Left lung (tissue), 10 donors: ENCODE results near the gene TFB2M. TPM values are rescaled to one million over a fixed set of nuclear protein-coding genes. Genes with fewer than 3 reads are reported as not detected.
"Not testable (repeated sequence)": the region's sequence is repeated elsewhere in the genome, so short reads cannot be mapped to it uniquely, and the experiment has no call there.

Experiments
- ATAC-seq: fragments of 200-7000 bp; cut with Tn5 transposase; one replicate; pipeline ENCODE4 v1.9.1; 2020; ENCODE audit warnings: moderate library complexity
- DNase-seq, 4 donors: peaks; one replicate each; pipeline ENCODE4 v3.0.0-alpha.2; 2013 to 2020
- H3K27ac ChIP-seq, 2 donors: fragments of 200-600 bp; sonication (generic) in 1 of 2; one replicate each; pipeline versions ENCODE4 v1.5.0 to v1.8.0; 2020 to 2021
- H3K27me3 ChIP-seq, 2 donors: fragments of 200-600 bp; sonication (generic) in 1 of 2; one replicate each; pipeline versions ENCODE4 v1.5.0 to v1.8.0; 2020 to 2021
- H3K36me3 ChIP-seq, 2 donors: fragments of 200-600 bp; sonication (generic) in 1 of 2; one replicate each; pipeline versions ENCODE4 v1.5.0 to v1.8.0; 2020 to 2021
- H3K4me1 ChIP-seq, 2 donors: fragments of 200-600 bp; one replicate each; pipeline ENCODE4 v1.8.0; 2021
- H3K4me3 ChIP-seq, 2 donors: fragments of 200-600 bp; sonication (generic) in 1 of 2; one replicate each; pipeline versions ENCODE4 v1.5.0 to v1.8.0; 2020 to 2021; ENCODE audit warnings: mild to moderate bottlenecking in 1 of 2
- H3K9me3 ChIP-seq, 2 donors: fragments of 200-600 bp; sonication (generic) in 1 of 2; one replicate each; pipeline versions ENCODE4 v1.5.0 to v1.8.0; 2020 to 2021
- intact Hi-C, 2 donors: fragments of 100-400 bp; cut with DNase I; formaldehyde crosslinking; loops; one replicate each; pipeline versions ENCODE4 v1.11.2 to v1.14.2; 2022
- polyA plus RNA-seq, 6 donors: library from polyadenylated mRNA; unstranded; fragments of 120-200 nt; gene quantifications; one replicate each; pipeline ENCODE4 v1.2.1, GENCODE V29; 2013; ENCODE audit not compliant: insufficient read length in 6 of 6
- total RNA-seq, 2 donors: library from RNA; stranded (reverse); fragmentation: NEBNext Ultra II Directional; extraction: Animal tissue kit (Norgen Biotek cat#: 25700); gene quantifications; one replicate each; pipeline ENCODE4 v1.2.1, GENCODE V29; 2021
- TF ChIP-seq, protein P1 (sequence below), 2 donors: fragments of 200-600 bp; sonication (generic) in 1 of 2; IDR thresholded peaks; one replicate each; pipeline versions ENCODE4 v1.5.0 to v1.8.0; 2021; ENCODE audit warnings: antibody characterized with exemption in 2 of 2
- donor health status: DM: no; HTN: yes; CAD: no.
- donor health status: DM: no; HTN: no; CAD: no.

TFB2M gene
- total and polyA plus RNA-seq, 8 donors, result 8.8 to 17.5 (median 16.6) TPM

DNA sequence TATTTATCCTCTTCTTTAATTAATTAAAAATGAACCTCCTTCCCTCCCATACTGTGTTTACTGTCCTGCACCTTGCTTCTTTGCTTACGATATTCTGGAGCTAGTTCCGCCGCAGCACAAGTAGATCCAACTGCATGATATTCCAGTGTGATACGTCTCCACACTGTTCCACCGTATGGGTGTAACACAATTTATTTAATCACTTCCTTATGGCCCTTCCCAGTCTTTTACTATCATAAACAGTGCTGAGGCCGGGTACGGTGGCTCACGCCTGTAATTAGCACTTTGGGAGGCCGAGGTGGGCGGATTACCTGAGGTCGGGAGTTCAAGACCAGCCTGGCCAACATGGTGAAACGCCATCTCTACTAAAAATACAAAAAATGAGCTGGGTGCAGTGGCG lies 25.9 kb upstream of the TFB2M start:
- no peak overlapping the region for H3K4me3 ChIP-seq
- ATAC-seq (no peak), DNase-seq (no peak)
- H3K36me3 ChIP-seq, result peaks cover 0 to 10% of the 10 kb centered on the region in 2 donors
- H3K27me3 ChIP-seq, result no peaks in the 10 kb centered on the region
- intact Hi-C loops, result no loop called here
- H3K4me1 ChIP-seq, result peaks cover 0 to 17% of the 10 kb centered on the region in 2 donors
- TF ChIP-seq, protein P1, sequence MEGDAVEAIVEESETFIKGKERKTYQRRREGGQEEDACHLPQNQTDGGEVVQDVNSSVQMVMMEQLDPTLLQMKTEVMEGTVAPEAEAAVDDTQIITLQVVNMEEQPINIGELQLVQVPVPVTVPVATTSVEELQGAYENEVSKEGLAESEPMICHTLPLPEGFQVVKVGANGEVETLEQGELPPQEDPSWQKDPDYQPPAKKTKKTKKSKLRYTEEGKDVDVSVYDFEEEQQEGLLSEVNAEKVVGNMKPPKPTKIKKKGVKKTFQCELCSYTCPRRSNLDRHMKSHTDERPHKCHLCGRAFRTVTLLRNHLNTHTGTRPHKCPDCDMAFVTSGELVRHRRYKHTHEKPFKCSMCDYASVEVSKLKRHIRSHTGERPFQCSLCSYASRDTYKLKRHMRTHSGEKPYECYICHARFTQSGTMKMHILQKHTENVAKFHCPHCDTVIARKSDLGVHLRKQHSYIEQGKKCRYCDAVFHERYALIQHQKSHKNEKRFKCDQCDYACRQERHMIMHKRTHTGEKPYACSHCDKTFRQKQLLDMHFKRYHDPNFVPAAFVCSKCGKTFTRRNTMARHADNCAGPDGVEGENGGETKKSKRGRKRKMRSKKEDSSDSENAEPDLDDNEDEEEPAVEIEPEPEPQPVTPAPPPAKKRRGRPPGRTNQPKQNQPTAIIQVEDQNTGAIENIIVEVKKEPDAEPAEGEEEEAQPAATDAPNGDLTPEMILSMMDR (IDR thresholded peaks at IDR 0.05), result no peak
- no peak overlapping the region for H3K27ac ChIP-seq
- peaks cover 0 to 4% of the 10 kb centered on the region in 2 donors for H3K9me3 ChIP-seq

DNA sequence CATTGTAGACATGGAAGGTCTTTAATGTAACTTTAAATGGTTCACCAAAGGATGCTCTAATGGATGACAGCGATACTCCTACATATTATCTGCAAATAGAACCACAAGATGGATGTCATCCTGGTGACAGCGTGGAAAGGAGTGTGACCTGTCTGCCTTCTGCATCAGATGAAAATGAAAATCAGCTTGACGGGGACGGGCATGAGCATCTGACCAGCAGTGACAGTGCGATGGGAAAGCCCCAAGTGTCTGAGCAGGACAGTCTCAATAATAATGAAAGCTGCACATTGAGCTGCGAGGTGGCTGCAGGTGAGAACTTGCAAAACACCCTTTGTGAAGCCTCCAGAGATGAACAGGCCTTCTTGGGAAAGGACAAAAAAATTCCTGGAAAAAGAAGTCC lies 25.4 kb upstream of the TFB2M start:
- TF ChIP-seq, protein P1 (IDR thresholded peaks at IDR 0.05), result no peak
- no peak for ATAC-seq
- intact Hi-C loops, result no loop called here
- H3K36me3 ChIP-seq, result peaks cover 0 to 10% of the 10 kb centered on the region in 2 donors
- H3K9me3 ChIP-seq, result peaks cover 0 to 4% of the 10 kb centered on the region in 2 donors
- H3K27me3 ChIP-seq, result no peaks in the 10 kb centered on the region
- no peak overlapping the region for H3K4me3 ChIP-seq
- no peak overlapping the region for H3K27ac ChIP-seq
- H3K4me1 ChIP-seq, result peaks cover 0 to 20% of the 10 kb centered on the region in 2 donors
- no peak for DNase-seq

DNA sequence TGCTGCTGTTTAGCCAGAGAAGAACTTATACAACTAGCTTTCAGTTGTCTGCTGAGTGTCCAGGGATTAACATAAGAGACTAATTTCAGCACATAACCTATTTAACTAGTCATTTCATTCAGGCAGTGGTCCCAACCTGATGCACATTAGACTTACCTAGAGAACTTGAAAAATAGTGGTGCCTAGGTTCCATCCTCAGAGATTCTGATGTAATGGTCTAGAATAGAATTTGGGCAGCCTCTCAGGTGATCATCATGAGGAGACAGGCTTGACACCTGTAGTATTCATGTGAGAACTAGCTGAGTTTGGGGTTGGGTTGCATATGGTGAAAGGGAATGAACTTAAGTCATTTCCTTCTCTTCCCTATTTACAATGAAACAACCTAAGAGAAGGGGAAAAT lies 25.0 kb upstream of the TFB2M start:
- Histone ChIP-seq H3K4me3 (no peak overlapping the region), H3K9me3 (peaks cover 0 to 4% of the 10 kb centered on the region in 2 donors), H3K27me3 (no peaks in the 10 kb centered on the region), H3K36me3 (peaks cover 0 to 10% of the 10 kb centered on the region in 2 donors), H3K27ac (no peak overlapping the region), H3K4me1 (peaks cover 0 to 20% of the 10 kb centered on the region in 2 donors)
- intact Hi-C loops, result no loop called here
- DNase-seq, result no peak
- TF ChIP-seq, protein P1 (IDR thresholded peaks at IDR 0.05), result no peak
- no peak for ATAC-seq

DNA sequence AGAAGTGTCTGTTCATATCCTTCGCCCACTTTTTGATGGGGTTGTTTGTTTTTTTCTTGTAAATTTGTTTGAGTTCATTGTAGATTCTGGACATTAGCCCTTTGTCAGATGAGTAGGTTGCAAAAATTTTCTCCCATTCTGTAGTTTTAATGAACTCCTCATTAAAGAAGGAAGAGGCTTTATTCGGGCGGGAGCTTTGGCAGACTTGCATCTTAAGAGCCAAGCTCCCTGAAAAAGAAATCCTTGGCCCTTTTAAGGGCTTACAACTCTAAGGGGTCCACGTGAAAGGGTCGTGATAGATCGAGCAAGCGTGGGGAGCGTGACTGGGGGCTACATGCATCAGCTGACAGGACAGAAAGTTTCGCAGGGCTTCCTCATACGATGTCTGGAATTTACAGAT lies 23.9 kb upstream of the TFB2M start:
- H3K4me3 ChIP-seq, intact Hi-C loops, H3K27ac ChIP-seq, DNase-seq, H3K27me3 ChIP-seq, ATAC-seq, H3K9me3 ChIP-seq: not testable (repeated sequence)
- peaks cover 0 to 10% of the 10 kb centered on the region in 2 donors for H3K36me3 ChIP-seq
- peaks cover 4 to 23% of the 10 kb centered on the region in 2 donors for H3K4me1 ChIP-seq

DNA sequence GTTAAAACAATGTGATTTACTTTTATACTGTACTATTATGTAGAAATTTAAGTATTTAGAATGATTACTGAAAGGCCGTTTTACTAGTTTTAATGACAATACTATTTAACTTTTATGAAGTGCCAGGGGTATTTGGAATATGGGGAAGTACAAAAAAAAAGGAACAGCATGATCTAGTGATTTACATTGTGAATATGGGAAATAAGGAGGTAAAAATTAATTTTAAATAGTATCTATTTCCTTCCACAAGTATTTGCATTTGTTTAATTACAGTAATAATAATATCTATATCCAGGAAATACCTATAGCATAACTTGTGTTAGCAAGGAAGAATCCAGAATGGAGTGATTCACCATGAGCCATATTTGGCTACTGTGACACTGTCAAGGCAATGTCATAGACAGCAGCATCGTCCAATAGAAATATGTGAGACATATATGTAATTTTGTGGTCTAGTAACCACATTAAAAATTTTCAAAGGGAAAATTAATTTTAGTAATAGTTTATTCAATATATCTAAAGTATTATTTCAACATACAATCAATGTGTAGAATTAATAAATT lies 22.2 kb upstream of the TFB2M start:
- H3K9me3 ChIP-seq, result peaks cover 0 to 4% of the 10 kb centered on the region in 2 donors
- no peak overlapping the region for H3K4me3 ChIP-seq
- peaks cover 0 to 10% of the 10 kb centered on the region in 2 donors for H3K36me3 ChIP-seq
- H3K27ac ChIP-seq, result peak overlapping the region; percentile 71 to 72
- H3K27me3 ChIP-seq, result no peaks in the 10 kb centered on the region
- TF ChIP-seq, protein P1 (IDR thresholded peaks at IDR 0.05), result no peak
- H3K4me1 ChIP-seq, result peaks cover 15 to 37% of the 10 kb centered on the region in 2 donors
- no peak for DNase-seq
- ATAC-seq, result no peak
- intact Hi-C loops, result no loop called here

DNA sequence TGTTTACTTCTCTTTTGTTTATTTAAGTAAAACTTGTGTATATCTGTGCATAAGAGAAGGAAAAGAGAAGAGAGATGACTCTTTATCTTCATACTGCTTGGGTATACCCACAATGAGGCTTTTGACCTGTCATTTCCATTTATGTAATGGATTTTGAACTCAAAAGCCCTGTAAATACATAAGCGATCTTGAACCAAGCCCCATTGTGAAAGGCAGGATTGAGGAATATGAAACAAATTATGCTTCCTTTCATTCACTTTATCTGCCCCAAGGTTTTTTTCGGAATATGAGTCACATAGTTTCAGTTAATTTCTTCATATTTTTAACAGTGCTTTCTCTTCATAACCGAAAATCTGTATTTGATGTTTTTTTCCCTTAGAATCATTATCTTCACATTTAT lies 21.5 kb upstream of the TFB2M start:
- H3K4me1 ChIP-seq, result peaks cover 22 to 43% of the 10 kb centered on the region in 2 donors
- DNase-seq (no peak), ATAC-seq (no peak)
- H3K4me3 ChIP-seq, result no peak overlapping the region
- peaks cover 0 to 10% of the 10 kb centered on the region in 2 donors for H3K36me3 ChIP-seq
- TF ChIP-seq, protein P1 (IDR thresholded peaks at IDR 0.05), result no peak
- peaks cover 0 to 4% of the 10 kb centered on the region in 2 donors for H3K9me3 ChIP-seq
- H3K27me3 ChIP-seq, result no peaks in the 10 kb centered on the region
- H3K27ac ChIP-seq, result peak overlapping the region; percentile 71 to 72
- intact Hi-C loops, result no loop called here
